Measurements from ENCODE around the gene CDR2. TPM values are rescaled to one million over a fixed set of nuclear protein-coding genes. Genes with fewer than 3 reads are reported as not detected.

The CDR2 gene
- total RNA-seq, 1 experiment from 2014 or later = 29.3 TPM

GRCh38 chr16:22397464-22397863 is 23.0 kb upstream of the CDR2 start:
- POLR2A ChIA-PET (ENCODE audit: unreplicated experiment) = interaction anchor here (0.6 to 1.0 kb wide), 7 partner anchors 10 to 1096 kb away, joined by 3 to 18 read pairs (median 6); no protein-coding TSS in a partner anchor

GRCh38 chr16:22395960-22396359 is 21.5 kb upstream of the CDR2 start:
- H3F3A ChIP-seq (ENCODE audit: insufficient read depth, low read depth) = peaks cover 26% of the 10 kb centered on the region
- no peaks in the 10 kb centered on the region for H3K36me3 ChIP-seq (ENCODE audit: low read depth)
- POLR2A ChIA-PET (ENCODE audit: unreplicated experiment) = interaction anchor here (0.9 kb wide), 1 partner anchor 163 kb away, joined by 15 read pairs; no protein-coding TSS in a partner anchor
- intact Hi-C loops (cut with micrococcal nuclease; ENCODE audit: unreplicated experiment) = no loop called here
- BruUV-seq (replicated peaks) = no TSS peak
- H3K4me3 ChIP-seq = no peak overlapping the region
- H2AFZ ChIP-seq = no peak overlapping the region
- peaks cover 36% of the 10 kb centered on the region for H3K4me1 ChIP-seq (replicated peaks; ENCODE audit: insufficient read depth)
- no peaks in the 10 kb centered on the region for H3K9me2 ChIP-seq (ENCODE audit: insufficient read depth)
- no peak overlapping the region for H3K4me2 ChIP-seq
- TF ChIP-seq EZH2 (IDR thresholded peaks at IDR 0.05; ENCODE audit: low read depth) (no peak), CTCF (conservative IDR thresholded peaks at IDR 0.05) (no peak)
- H3K79me2 ChIP-seq (ENCODE audit: low read depth) = no peaks in the 10 kb centered on the region; the same call in 1 of the 2 replicates
- H3K9me3 ChIP-seq (ENCODE audit: insufficient read depth, low read depth) = no peaks in the 10 kb centered on the region; the same call in 1 of the 2 replicates
- DNase-seq = no peak
- no peaks in the 10 kb centered on the region for H4K20me1 ChIP-seq (ENCODE audit: insufficient read depth)
- no peak overlapping the region for H3K27ac ChIP-seq
- H3K27me3 ChIP-seq (ENCODE audit: insufficient read depth, low read depth) = no peaks in the 10 kb centered on the region
- CTCF ChIA-PET = no interaction called here

More at GRCh38 chr16:22397464-22397863, 23.0 kb upstream of the CDR2 start:
- Histone ChIP-seq H3K9me2 (ENCODE audit: insufficient read depth) (no peaks in the 10 kb centered on the region), H3K79me2 (ENCODE audit: low read depth) (no peaks in the 10 kb centered on the region; the same call in 1 of the 2 replicates), H4K20me1 (ENCODE audit: insufficient read depth) (no peaks in the 10 kb centered on the region), H2AFZ (no peak overlapping the region), H3K27ac (peak overlapping the region; percentile 55), H3K27me3 (ENCODE audit: insufficient read depth, low read depth) (no peaks in the 10 kb centered on the region), H3K9me3 (ENCODE audit: insufficient read depth, low read depth) (no peaks in the 10 kb centered on the region; the same call in 1 of the 2 replicates), H3K4me1 (replicated peaks; ENCODE audit: insufficient read depth) (peaks cover 51% of the 10 kb centered on the region), H3K36me3 (ENCODE audit: low read depth) (no peaks in the 10 kb centered on the region), H3K4me2 (peak overlapping the region; percentile 65), H3F3A (ENCODE audit: insufficient read depth, low read depth) (peaks cover 26% of the 10 kb centered on the region), H3K4me3 (no peak overlapping the region)
- intact Hi-C loops (cut with micrococcal nuclease; ENCODE audit: unreplicated experiment) = loop anchor here (1.0 kb wide), 2 partner anchors 10 to 23 kb away; partner anchors contain the start of gene CDR2
- CTCF ChIA-PET = interaction anchor here (0.6 to 0.7 kb wide), 3 partner anchors 21 to 71 kb away, joined by 3 to 7 read pairs (median 6); no protein-coding TSS in a partner anchor
- DNase-seq = peak; percentile 84 to 96
- TF ChIP-seq CTCF (conservative IDR thresholded peaks at IDR 0.05) (no peak; the same call in 1 of the 2 replicates), EZH2 (IDR thresholded peaks at IDR 0.05; ENCODE audit: low read depth) (no peak)
- no TSS peak for BruUV-seq (replicated peaks)

GRCh38 chr16:22394121-22394520 is 19.7 kb upstream of the CDR2 start:
- CTCF ChIA-PET = no interaction called here
- TF ChIP-seq CTCF (conservative IDR thresholded peaks at IDR 0.05) (no peak), EZH2 (IDR thresholded peaks at IDR 0.05; ENCODE audit: low read depth) (no peak)
- Histone ChIP-seq H3K4me2 (no peak overlapping the region), H3K4me1 (replicated peaks; ENCODE audit: insufficient read depth) (peaks cover 30% of the 10 kb centered on the region), H3K36me3 (ENCODE audit: low read depth) (no peaks in the 10 kb centered on the region), H2AFZ (no peak overlapping the region), H3K9me3 (ENCODE audit: insufficient read depth, low read depth) (no peaks in the 10 kb centered on the region; the same call in 1 of the 2 replicates), H3K9me2 (ENCODE audit: insufficient read depth) (no peaks in the 10 kb centered on the region), H3K27me3 (ENCODE audit: insufficient read depth, low read depth) (no peaks in the 10 kb centered on the region), H3K4me3 (no peak overlapping the region), H4K20me1 (ENCODE audit: insufficient read depth) (no peaks in the 10 kb centered on the region), H3K79me2 (ENCODE audit: low read depth) (no peaks in the 10 kb centered on the region; the same call in 1 of the 2 replicates), H3K27ac (no peak overlapping the region), H3F3A (ENCODE audit: insufficient read depth, low read depth) (peaks cover 26% of the 10 kb centered on the region)
- DNase-seq = no peak
- no TSS peak for BruUV-seq (replicated peaks)
- intact Hi-C loops (cut with micrococcal nuclease; ENCODE audit: unreplicated experiment) = no loop called here
- POLR2A ChIA-PET (ENCODE audit: unreplicated experiment) = no interaction called here
